Right lung (tissue), 5 donors: ENCODE data around the gene DNMT1. TPM values are rescaled to one million over a fixed set of nuclear protein-coding genes. Genes with fewer than 3 reads are reported as not detected.

ENCODE experiments used
- DNase-seq, 2 donors: peaks; one replicate each; pipeline ENCODE4 v3.0.0-alpha.2; 2013
- polyA plus RNA-seq, 5 donors: library from polyadenylated mRNA; unstranded; fragments of 120-200 nt; gene quantifications; one replicate each; pipeline versions ENCODE4 v1.2.1 to v1.2.3, GENCODE V29; 2013; ENCODE audit warnings: inconsistent platforms in 1 of 5, low replicate concordance in 1 of 5; ENCODE audit not compliant: insufficient read length in 5 of 5, insufficient read depth in 1 of 5

DNMT1 gene
- polyA plus RNA-seq, 5 donors, result 126 to 142 (median 131) TPM

GRCh38 chr19:10100163-10100785 lies 94.5 kb downstream of the DNMT1 start:
- DNase-seq, result no peak

- DNase-seq, result no peak
Measured at GRCh38 chr19:10096615-10096963, 98.2 kb downstream of the DNMT1 start.

- peak; percentile 89 to 93 for DNase-seq
Measured at GRCh38 chr19:10095948-10096614, 98.7 kb downstream of the DNMT1 start.

GRCh38 chr19:10095622-10095947 lies 99.2 kb downstream of the DNMT1 start:
- DNase-seq, result no peak

GRCh38 chr19:10093295-10094186 lies 101.2 kb downstream of the DNMT1 start:
- no peak for DNase-seq

GRCh38 chr19:10092648-10093294 lies 102.0 kb downstream of the DNMT1 start:
- no peak for DNase-seq

- DNase-seq, result no peak
Measured at GRCh38 chr19:10091895-10092641, 102.7 kb downstream of the DNMT1 start.

- no peak for DNase-seq
Measured at GRCh38 chr19:10091370-10091687, 103.4 kb downstream of the DNMT1 start.

GRCh38 chr19:10089801-10090375 lies 104.9 kb downstream of the DNMT1 start:
- DNase-seq, result no peak

GRCh38 chr19:10088949-10089554 lies 105.7 kb downstream of the DNMT1 start:
- DNase-seq, result no peak

- DNase-seq, result no peak
Measured at GRCh38 chr19:10087296-10088061, 107.3 kb downstream of the DNMT1 start.

GRCh38 chr19:10086591-10087192 lies 108.1 kb downstream of the DNMT1 start:
- DNase-seq, result peak in 1 of 2 donors; percentile 27

GRCh38 chr19:10085641-10086590 lies 108.8 kb downstream of the DNMT1 start, which contains the start of gene SHFL:
Gene SHFL (plus strand): TSS chr19:10086317. CDS start chr19:10086428, 111 bp downstream.
- peak; percentile 80 to 81 for DNase-seq

GRCh38 chr19:10084803-10085202 lies 110.0 kb downstream of the DNMT1 start:
- DNase-seq, result no peak

GRCh38 chr19:10083911-10084310 lies 110.8 kb downstream of the DNMT1 start:
- no peak for DNase-seq
